Gastrocnemius medialis (tissue), 4 donors: ENCODE data around the gene SDHC. TPM values are rescaled to one million over a fixed set of nuclear protein-coding genes. Genes with fewer than 3 reads are reported as not detected.

Experiments
- ATAC-seq, 2 donors: fragments of 150-250 bp; one replicate each; pipeline ENCODE4 v1.9.1; 2016
- DNase-seq, 2 donors: peaks; one replicate each; pipeline ENCODE4 v3.0.0-alpha.2; 2019
- H3K27ac ChIP-seq, 4 donors: fragments of 200-600 bp; sonication (generic); 1 replicate in 1 of 4; 2 replicates in 3 of 4; pipeline ENCODE4 v1.5.1; 2016 to 2018; ENCODE audit warnings: mild to moderate bottlenecking in 2 of 4, moderate library complexity in 1 of 4
- H3K27me3 ChIP-seq, 3 donors: fragments of 200-600 bp; sonication (generic) in 2 of 3; 1 replicate in 1 of 3; 2 replicates in 2 of 3; pipeline versions ENCODE4 v1.5.1 to v1.6.0; 2016 to 2019; ENCODE audit warnings: mild to moderate bottlenecking in 1 of 3, moderate library complexity in 1 of 3
- H3K36me3 ChIP-seq, 2 donors: fragments of 200-600 bp; sonication (generic) in 1 of 2; one replicate each; pipeline ENCODE4 v1.5.1; 2017 to 2018
- H3K4me1 ChIP-seq, 2 donors: fragments of 200-600 bp; sonication (generic) in 1 of 2; one replicate each; pipeline ENCODE4 v1.5.1; 2016 to 2017; ENCODE audit warnings: mild to moderate bottlenecking in 2 of 2
- H3K4me3 ChIP-seq, 4 donors: fragments of 200-600 bp; sonication (generic) in 3 of 4; 1 replicate in 1 of 4; 2 replicates in 3 of 4; pipeline ENCODE4 v1.5.1; 2016 to 2019; ENCODE audit warnings: mild to moderate bottlenecking in 2 of 4
- H3K9me3 ChIP-seq, 3 donors: fragments of 200-600 bp; sonication (generic) in 2 of 3; 1 replicate in 1 of 3; 2 replicates in 2 of 3; pipeline ENCODE4 v1.5.1; 2016 to 2019
- CTCF ChIP-seq, 5 experiments: fragments of 450-650 bp in 3 of 5; fragments of 200-600 bp in 2 of 5; sonication (generic) in 2 of 5; IDR thresholded peaks in 4 of 5; conservative IDR thresholded peaks in 1 of 5; 1 replicate in 4 of 5; 2 replicates in 1 of 5; pipeline ENCODE4 v1.5.1; 2016 to 2019; ENCODE audit warnings: antibody characterized with exemption in 5 of 5, mild to moderate bottlenecking in 3 of 5, moderate library complexity in 3 of 5
- POLR2A ChIP-seq, 2 donors: fragments of 450-650 bp; IDR thresholded peaks; one replicate each; pipeline ENCODE4 v1.6.1; 2017; ENCODE audit warnings: antibody characterized with exemption in 2 of 2, mild to moderate bottlenecking in 2 of 2, moderate library complexity in 2 of 2
- in situ Hi-C, 4 donors: fragments of 200-750 bp; cut with MboI; loops; one replicate each; pipeline versions ENCODE4 v1.15.0 to v1.8.0; 2017; ENCODE audit warnings: low sequenced_read_pairs in 4 of 4
- intact Hi-C: fragments of 100-400 bp; cut with DNase I; formaldehyde crosslinking; loops from one replicate; pipeline ENCODE4 v1.15.1; 2023; ENCODE audit warnings: low total_unique reads
- total RNA-seq, 4 donors: library from RNA; depleted of rRNA; stranded (reverse); fragments of >200 nt; gene quantifications; one replicate each; pipeline versions ENCODE4 v1.1.0 to v1.2.3, GENCODE V29; 2016

The SDHC gene
- total RNA-seq, 4 donors from 2014 or later = 47.5 to 112 (median 63.8) TPM

- Histone ChIP-seq H3K36me3 (no peaks in the 10 kb centered on the region), H3K27me3 (peaks cover 0 to 7% (median 3%) of the 10 kb centered on the region in 3 donors), H3K27ac (no peak overlapping the region), H3K9me3 (no peaks in the 10 kb centered on the region), H3K4me3 (no peak overlapping the region), H3K4me1 (no peaks in the 10 kb centered on the region)
- DNase-seq (no peak), ATAC-seq (no peak)
- TF ChIP-seq CTCF (IDR thresholded peaks at IDR 0.05 in 4 of 5, conservative IDR thresholded peaks at IDR 0.05 in 1 of 5) (no peak), POLR2A (IDR thresholded peaks at IDR 0.05) (no peak)
- intact Hi-C loops (no loop called here), in situ Hi-C loops (no loop called here)
These were observed 46.9 kb upstream of the SDHC start for GRCh38 chr1:161267321-161267720.

- TF ChIP-seq CTCF (IDR thresholded peaks at IDR 0.05 in 4 of 5, conservative IDR thresholded peaks at IDR 0.05 in 1 of 5) = no peak
- no peak for TF ChIP-seq POLR2A (IDR thresholded peaks at IDR 0.05)
- ATAC-seq (no peak), DNase-seq (no peak)
- in situ Hi-C loops = no loop called here
- Histone ChIP-seq H3K27ac (no peak overlapping the region), H3K4me1 (no peaks in the 10 kb centered on the region), H3K27me3 (peaks cover 0 to 11% (median 3%) of the 10 kb centered on the region in 3 donors), H3K36me3 (no peaks in the 10 kb centered on the region), H3K4me3 (no peak overlapping the region), H3K9me3 (no peaks in the 10 kb centered on the region)
- intact Hi-C loops = no loop called here
These were observed 40.8 kb upstream of the SDHC start for GRCh38 chr1:161273402-161273801.

- intact Hi-C loops = no loop called here
These were observed 39.3 kb upstream of the SDHC start for GRCh38 chr1:161274874-161275273.

GRCh38 chr1:161282991-161283390 is 31.2 kb upstream of the SDHC start:
- TF ChIP-seq CTCF (IDR thresholded peaks at IDR 0.05 in 4 of 5, conservative IDR thresholded peaks at IDR 0.05 in 1 of 5) = no peak
- Histone ChIP-seq H3K9me3 (no peaks in the 10 kb centered on the region), H3K27me3 (no peaks in the 10 kb centered on the region), H3K4me1 (no peaks in the 10 kb centered on the region), H3K4me3 (no peak overlapping the region), H3K36me3 (no peaks in the 10 kb centered on the region), H3K27ac (no peak overlapping the region)
- no peak for ATAC-seq
- intact Hi-C loops (no loop called here), in situ Hi-C loops (no loop called here)
- no peak for DNase-seq

More at GRCh38 chr1:161274874-161275273, 39.3 kb upstream of the SDHC start:
- no peak for ATAC-seq
- Histone ChIP-seq H3K36me3 (no peaks in the 10 kb centered on the region), H3K9me3 (no peaks in the 10 kb centered on the region), H3K27me3 (peaks cover 0 to 11% (median 3%) of the 10 kb centered on the region in 3 donors), H3K4me3 (no peak overlapping the region), H3K27ac (no peak overlapping the region), H3K4me1 (no peaks in the 10 kb centered on the region)
- in situ Hi-C loops = no loop called here
- DNase-seq = no peak
- TF ChIP-seq CTCF (IDR thresholded peaks at IDR 0.05 in 4 of 5, conservative IDR thresholded peaks at IDR 0.05 in 1 of 5) (no peak), POLR2A (IDR thresholded peaks at IDR 0.05) (no peak)

- no peak overlapping the region for H3K4me3 ChIP-seq
- no peaks in the 10 kb centered on the region for H3K36me3 ChIP-seq
- H3K4me1 ChIP-seq = no peaks in the 10 kb centered on the region
- in situ Hi-C loops = no loop called here
- TF ChIP-seq POLR2A (IDR thresholded peaks at IDR 0.05) = no peak
- no peak for TF ChIP-seq CTCF (IDR thresholded peaks at IDR 0.05 in 4 of 5, conservative IDR thresholded peaks at IDR 0.05 in 1 of 5)
- ATAC-seq (no peak), DNase-seq (no peak)
- H3K9me3 ChIP-seq = no peaks in the 10 kb centered on the region
- no peaks in the 10 kb centered on the region for H3K27me3 ChIP-seq
- H3K27ac ChIP-seq = no peak overlapping the region
- intact Hi-C loops = no loop called here
These were observed 29.1 kb upstream of the SDHC start for GRCh38 chr1:161285113-161285512.
